Thyroid gland (tissue), 4 donors: Measurements from ENCODE around the gene CAMP.

Experiments used
- CTCF ChIP-seq, 6 experiments: fragments of 200-600 bp in 3 of 6; fragments of 450-650 bp in 3 of 6; sonication (generic) in 3 of 6; IDR thresholded peaks; one replicate each; pipeline ENCODE4 v1.5.1; 2016 to 2019; ENCODE audit warnings: antibody characterized with exemption in 6 of 6, mild to moderate bottlenecking in 2 of 6, inconsistent platforms in 1 of 6, moderate library complexity in 1 of 6
- POLR2A ChIP-seq, 2 donors: fragments of 450-650 bp; IDR thresholded peaks; one replicate each; pipeline ENCODE4 v1.6.1; 2017; ENCODE audit warnings: antibody characterized with exemption in 2 of 2, mild to moderate bottlenecking in 2 of 2, moderate library complexity in 1 of 2

DNA sequence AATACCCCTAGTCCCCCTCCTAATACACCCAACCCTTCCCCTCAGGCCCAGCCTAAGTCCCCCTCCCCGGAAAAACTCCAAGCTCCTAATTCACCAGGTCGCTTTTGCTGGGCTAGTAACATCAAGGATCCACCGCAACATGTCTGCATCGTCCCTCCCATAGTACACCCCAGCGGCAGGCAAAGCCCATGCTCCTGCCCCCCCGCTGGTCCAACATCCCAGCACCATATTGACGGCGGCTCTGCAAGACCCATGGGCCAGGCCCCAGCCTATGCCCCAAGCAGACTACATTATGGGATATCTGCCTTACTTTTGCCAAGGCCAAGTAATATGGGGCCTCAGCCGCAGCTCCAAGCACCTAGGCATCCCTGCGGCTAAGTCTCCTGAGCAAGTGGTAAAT, 51.2 kb downstream of the CAMP start:
- TF ChIP-seq CTCF (IDR thresholded peaks at IDR 0.05) (no peak), POLR2A (IDR thresholded peaks at IDR 0.05) (no peak)
